GM18858 (cell line): Measurements from ENCODE around the gene KCP.

Experiments used
- ATAC-seq: cut with Tn5 transposase; IDR thresholded peaks from one replicate; pipeline ENCODE4 v1.9.1; 2021; ENCODE audit not compliant: unreplicated experiment

The KCP gene

DNA sequence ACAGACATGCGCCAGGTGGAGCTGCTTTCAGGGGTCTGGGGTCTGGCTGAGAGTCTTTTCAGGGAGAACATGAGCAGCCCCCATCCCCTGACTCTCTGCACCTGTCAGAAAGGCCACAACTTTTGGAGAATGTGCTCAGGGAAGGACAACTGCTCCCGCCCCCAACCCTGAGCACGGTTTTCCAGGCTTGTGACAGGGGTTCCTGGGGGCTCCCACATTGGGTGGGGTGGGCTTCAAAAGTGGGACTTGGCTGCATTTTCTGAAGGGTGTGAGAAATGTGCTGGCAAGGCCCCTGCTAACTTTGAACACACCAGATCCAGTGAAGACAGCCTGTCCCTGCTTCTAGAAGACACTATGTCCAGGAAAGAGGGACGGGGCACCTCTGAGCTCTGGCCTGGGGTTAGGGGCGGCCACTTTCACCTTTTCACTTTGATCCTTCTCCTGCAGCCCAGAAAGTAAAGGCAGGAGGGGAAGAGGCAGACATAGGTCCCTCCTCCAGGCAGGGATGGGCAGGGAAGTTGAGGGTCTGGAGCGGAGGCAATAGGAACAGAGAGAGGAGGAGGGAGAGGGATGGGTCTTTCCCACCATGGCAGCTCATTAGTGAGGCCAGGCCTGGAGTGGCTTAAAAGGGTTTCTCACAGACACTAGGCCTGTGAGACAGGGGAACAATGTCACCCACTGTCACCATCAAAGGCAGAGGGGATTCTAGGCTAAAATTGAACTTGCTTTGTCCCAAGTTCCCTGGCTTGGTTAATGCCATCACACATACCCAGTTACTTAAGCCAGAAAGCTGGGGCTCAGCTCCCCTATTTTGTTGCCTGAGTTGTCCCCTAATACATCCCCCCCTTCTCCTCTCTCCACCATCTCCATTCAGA lies 1.5 kb downstream of the KCP start:
- no peak for ATAC-seq

DNA sequence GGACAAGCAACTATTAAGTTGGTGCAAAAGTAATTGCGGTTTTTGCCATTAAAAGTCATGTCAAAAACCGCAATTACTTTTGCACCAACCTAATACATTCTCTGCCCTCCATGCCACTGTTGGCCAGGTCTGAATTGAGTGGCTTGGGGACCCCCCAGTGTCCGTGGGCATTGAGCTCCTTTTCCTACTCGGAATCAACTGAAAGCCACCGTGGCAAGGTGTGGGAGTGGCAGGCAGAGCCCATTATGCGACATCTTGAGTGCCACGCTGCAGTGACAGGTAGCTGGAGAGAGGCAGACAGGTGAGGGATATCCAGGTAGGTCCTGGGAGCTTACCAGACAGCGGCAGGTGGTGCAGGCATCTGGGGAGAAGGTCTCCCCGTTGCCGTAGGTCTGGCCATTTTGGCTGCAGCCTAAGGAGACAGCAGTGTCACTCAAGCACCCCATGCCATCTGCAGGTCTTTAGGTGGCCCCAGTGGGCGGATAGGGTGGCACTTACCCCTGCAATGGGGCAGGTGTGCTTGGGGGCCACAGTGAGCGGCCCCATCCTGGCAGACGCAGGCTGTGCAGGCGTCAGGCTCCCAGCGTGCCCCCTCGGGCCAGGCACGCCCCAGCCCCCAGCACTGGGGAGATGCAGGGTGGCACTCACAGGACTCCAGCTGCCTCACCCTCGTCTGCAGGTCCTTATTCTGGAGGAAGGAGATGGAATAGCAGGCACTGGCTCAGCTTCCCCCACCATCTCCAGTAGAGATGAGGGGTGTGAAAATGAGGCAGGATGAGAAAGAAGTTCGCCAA lies 3.5 kb downstream of the KCP start:
- ATAC-seq = no peak

DNA sequence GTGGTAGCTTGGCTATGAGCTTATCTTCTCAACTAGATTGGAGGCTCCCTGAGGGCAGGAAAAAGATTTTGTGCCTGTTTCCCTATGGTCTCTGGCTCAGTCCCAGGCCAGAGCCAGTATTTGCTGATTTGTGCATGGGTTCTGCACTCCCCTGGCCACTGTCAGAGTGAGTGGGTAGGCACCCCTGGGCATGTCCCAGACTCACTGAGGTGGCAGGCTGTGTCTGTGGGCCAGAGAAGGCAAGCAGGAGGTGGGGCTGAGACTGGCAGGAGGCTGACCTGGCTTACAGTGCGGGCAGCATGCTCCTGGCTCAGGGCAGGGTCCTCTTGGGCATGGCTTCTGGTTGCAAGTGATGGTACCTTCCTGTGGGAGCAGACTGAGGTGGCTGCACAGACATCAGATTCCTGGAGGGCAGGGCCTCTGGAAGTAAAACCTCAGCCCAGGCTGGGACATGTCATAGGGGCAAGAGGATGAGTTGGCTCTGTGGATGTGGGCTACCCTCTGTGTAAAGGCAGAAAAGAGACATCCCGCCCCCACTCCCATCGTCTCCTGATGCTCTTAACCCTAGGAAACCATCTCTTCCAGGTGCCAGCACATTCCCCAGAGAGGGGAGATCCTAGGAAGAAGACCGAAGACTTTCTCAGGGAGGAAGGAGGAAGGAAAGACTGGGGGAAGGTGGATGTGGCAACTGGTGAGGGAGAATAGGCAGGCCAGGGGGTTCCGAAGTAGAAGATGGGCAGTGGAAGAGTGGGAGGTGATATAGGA lies 4.3 kb downstream of the KCP start:
- no peak for ATAC-seq

- ATAC-seq = no peak
Measured at GRCh38 chr7:128904381-128905197, 5.9 kb downstream of the KCP start.

- no peak for ATAC-seq
Measured at GRCh38 chr7:128903621-128904361, 6.7 kb downstream of the KCP start.

- no peak for ATAC-seq
Measured at GRCh38 chr7:128902761-128903585, 7.5 kb downstream of the KCP start.

- no peak for ATAC-seq
Measured at GRCh38 chr7:128900237-128900636, 10.3 kb downstream of the KCP start.

- no peak for ATAC-seq
Measured at GRCh38 chr7:128899392-128899791, 11.1 kb downstream of the KCP start.

GRCh38 chr7:128895320-128895719 lies 15.2 kb downstream of the KCP start:
- no peak for ATAC-seq

- ATAC-seq = no peak
Measured at GRCh38 chr7:128894101-128894440, 16.4 kb downstream of the KCP start.

- no peak for ATAC-seq
Measured at GRCh38 chr7:128893251-128894100, 17.0 kb downstream of the KCP start.

- no peak for ATAC-seq
Measured at GRCh38 chr7:128892521-128893250, 17.8 kb downstream of the KCP start.

DNA sequence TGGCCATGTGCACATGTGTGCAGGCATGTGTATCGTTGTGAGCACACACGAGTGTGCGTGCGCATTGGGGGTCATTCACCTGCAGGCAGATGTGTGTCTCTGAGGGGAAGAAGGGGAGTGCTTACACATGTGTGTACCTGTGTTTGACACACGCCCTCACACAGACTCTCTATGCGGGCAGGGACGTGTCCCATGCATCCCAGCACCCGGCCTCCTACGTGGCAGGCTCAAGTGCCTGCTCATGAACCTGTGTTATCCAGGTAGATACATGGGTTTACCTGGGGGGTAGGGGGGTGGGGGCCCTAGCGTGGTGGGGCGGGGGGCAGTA lies 18.6 kb downstream of the KCP start:
- no peak for ATAC-seq

DNA sequence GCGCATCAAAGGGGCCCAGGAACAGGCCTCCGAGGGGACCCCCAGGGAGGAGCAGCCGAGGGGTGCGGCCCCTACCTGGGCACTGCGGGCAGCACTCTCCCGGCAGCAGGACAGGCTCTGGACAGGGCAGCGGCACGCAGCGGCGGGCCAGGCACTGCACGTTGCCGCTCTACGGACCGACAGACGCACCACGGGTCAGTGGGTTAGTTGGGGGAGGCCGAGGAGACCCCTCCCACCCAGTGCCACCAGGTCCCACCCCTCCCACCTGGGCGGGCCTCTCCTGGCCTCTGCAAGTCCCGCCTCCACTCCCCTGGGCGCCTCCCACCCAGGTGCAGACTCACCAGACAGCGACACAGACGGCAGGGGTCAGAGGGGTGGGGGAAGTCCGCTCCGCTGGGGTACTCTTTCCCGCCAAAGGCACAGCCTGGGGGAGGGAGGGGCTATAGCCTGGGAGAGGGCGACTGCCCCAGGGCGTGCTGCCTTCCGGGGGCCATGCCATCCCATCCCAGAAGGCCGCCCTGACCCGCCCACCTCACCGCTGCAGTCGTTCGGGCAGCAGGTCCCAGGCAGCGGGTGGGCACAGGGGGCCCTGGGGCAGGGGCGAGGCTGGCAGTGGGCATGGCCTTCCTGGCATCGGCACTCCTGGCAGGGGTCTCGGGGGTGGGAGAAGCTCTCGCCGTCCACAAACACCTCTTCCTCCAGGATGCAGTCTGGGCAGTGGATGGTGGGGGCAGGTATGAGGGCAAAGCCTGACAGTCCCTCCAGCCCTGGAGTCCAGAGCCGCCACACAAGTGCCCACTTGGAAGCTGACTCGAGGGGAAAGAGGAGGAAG lies 19.2 kb downstream of the KCP start:
- no peak for ATAC-seq

GRCh38 chr7:128890306-128891109 lies 20.0 kb downstream of the KCP start:
- no peak for ATAC-seq

DNA sequence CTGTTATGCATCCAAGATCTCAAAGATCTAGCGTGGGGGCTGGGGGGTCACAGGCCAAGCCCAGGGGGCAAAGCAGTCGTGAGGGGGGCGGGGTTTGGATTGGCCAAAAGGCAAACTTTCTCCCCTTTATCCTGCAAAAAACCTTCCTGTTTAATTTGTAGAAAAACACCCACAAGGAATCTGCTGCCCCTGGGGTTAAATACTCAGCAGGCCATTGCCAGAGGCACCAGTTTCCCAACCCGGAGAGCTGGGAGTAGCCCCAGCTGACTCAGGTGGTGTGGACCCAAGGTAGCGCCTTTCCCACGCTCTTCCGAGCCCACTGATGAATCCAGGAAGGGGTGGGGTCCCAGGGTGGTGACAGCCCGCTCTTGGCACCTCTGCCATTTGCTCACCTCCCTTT lies 21.4 kb downstream of the KCP start:
- no peak for ATAC-seq
